ENCODE measurements around the gene RAC2.
"Not testable (repeated sequence)": the region's sequence is repeated elsewhere in the genome, so short reads cannot be mapped to it uniquely, and the experiment has no call there.

RAC2 gene

DNA sequence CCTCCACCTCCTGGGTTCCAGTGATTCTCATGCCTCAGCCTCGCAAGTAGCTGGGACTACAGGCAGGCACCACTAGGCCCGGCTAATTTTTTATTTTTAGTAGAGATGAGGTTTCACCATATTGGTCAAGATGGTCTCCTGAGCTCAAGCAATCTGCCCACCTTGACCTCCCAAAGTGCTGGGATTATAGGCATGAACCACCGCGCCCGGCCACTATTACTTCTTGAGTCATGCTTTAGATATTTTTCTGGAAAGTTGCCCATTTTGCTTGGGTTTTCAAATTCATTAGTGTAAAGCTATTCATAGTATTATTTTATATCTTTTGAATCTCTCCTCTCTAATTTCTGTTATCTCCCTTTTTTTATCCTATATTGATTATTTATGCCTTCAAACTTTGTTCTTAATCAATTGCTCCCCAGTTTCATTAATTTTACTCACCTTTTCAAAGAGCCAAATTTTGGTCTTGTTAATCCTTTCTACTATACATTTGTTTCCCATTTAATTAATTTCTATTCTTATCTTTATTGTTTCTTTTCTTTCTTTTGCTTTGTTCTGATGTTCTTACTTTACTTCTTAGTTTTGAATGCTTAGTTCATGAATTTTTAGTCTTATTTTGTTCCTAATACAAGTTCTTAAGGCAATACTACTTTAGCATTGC lies 10.3 kb upstream of the RAC2 start:
- DNase-seq = no peak

DNA sequence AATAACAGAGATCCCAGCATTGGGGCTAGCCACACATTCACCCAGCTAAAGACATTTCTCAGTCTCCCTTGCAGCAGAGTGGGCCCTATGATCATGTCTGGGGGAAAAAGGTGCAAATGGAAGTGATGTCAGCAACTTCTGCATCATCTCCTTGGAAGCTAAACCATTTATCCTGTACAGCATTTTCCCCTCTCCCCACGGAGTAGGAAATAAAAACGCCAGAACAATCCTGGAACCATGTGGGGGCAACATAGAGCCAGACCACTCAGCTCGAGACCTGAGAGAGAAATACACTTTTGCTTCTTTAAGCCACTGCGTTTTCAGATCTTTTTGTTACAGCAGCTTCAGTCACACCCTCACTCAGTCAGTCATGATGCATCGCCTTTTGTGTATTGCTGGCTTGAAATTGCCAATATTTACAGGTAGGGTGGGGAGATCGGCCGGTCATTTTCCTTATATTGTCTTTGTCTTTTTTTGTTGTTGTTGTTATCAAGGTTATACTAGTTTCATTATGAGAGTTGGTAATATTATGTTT lies 9.1 kb upstream of the RAC2 start:
- no peak for DNase-seq

DNA sequence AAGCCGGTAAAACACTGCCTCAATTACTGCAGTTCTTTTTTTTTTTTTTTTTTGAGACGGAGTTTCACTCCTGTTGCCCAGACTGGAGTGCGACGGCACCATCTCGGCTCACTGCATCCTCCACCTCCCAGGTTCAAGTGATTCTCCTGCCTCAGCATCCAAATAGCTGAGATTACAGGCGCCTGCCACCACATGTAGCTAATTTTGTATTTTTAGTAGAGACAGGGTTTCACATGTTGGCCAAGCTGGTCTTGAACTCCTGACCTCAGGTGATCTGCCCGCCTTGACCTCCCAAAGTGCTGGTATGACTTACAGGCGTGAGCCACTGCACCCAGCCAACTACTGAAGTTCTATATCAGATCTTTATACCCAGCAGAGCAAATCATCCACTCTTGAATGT lies 7.8 kb upstream of the RAC2 start:
- not testable (repeated sequence) for DNase-seq

DNA sequence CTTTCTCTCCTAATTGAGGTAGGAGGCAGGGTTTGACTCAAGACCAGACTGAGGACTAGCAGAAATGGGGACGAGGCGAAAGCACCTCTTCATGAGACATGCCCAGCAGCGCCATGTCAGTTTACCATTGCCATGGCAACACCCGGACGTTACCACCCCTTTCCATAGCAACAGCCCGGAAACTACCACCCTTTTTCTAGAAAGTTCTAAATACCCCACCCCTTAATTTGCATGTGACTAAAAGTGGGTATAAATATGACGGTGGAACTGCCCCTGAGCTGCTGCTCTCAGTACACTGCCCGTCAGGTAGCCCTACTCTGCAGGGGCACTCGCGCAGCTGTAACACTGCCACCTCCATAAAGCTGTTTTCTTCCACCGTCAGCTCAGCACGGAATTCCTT lies 5.9 kb upstream of the RAC2 start:
- no peak for DNase-seq

DNA sequence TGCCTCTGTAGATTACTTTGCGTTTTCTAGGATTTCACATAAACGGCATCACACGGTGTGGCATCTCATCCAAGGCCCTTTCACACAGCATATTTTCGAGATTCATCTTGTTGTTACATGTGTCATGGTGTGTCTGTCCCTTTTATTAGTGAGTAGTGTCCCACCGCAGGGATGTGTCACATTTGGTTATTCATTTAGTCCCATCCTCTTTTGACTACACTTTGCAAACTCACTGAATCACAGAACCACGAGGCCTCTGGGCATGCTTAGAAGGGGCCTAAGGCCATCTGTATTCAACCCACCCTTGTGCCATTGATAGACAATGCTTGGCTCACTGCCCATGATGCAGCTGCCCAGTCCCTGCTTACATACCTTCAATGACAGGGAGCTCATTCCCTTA lies 4.2 kb upstream of the RAC2 start:
- DNase-seq = no peak

DNA sequence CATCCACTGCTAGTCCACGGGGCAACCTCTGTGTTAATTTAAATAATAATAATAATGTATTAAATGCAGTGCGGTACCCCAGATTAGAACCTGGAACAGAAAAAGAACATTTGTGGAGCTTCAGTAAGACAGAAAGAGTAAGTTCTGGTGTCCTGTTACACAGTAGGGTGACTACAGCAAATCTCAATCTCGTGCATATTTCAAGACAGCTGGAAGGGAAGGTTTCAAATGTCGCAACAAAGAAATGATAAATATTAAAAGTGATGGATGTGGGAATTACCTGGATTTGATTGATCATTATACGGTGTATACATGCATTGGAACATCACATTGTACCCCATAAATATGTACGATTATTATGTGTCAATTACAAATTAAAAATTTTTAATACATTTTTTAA lies 1.7 kb upstream of the RAC2 start:
- no peak for DNase-seq

DNA sequence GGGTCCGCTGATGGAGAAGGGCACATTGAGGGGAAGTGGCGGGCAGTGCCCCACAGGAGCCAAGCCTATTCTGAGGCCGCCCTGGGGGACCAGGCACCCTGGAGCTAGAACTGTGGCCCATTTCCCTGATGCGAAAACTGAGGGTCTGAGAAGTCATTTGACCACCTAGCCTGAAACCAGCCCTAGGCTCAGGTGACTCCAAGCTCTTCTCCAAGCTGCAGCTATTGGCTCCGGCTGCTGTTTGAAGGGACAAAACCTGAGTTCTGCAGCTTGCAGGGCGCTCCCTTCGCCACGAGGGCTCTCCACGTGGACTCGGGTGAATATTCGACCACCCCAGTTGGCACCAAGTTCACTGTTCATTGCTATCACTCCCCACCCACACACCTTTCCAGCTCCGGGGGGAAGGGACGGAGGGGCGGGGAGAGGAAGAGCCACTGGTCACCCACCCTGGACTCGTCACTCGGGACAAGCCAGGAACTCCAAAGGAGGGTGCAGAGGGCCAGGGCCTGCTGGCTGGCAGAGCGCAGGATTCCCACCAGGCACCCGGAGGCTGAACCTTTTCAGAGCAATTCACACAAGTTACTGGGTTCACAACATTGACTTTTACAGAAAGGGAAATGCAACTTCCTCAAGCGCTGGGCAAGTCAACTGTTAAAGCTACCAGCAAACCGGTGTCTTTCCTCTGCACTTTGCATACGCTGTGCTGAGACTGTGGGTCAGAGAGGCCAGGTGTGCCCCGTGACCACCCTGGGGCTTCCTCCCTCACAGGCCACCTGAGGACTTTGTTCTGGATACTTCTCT lies 1.1 kb upstream of the RAC2 start:
- no peak for DNase-seq

DNA sequence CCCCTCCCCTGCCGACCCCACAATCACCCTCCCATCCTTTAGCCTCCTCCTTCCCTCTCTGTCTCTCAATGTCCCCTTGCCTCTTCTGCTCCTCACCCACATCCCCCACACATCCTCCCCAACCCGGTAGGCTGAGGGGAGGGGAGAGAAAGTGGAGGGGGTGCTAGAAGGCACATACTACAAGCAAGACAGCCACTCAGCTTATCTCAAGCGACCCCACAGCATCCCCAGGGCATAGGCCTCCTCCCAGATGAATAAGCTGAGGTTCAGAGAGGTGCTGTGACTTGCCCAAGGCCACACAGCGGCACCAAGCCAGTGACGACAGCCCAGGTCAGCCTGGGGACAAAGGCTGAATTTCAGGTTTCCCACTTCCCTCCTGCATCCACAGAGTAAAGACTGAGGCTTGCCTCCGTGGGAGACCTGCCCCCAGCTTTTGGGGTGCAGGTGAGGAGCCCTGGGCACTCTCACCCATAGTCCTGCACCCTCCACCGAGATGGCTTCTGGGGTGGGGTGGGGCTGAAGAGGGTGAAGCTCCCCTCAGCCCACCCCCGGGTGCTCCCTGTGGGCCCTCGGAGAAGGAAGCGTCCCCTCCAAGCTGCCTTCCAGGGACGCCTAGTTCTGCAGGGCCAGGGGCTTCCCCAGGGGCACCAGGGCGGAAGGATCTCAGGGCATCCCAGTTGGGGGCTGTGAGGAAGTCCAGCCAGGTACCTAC lies 511 bp downstream of the RAC2 start:
- DNase-seq = no peak

DNA sequence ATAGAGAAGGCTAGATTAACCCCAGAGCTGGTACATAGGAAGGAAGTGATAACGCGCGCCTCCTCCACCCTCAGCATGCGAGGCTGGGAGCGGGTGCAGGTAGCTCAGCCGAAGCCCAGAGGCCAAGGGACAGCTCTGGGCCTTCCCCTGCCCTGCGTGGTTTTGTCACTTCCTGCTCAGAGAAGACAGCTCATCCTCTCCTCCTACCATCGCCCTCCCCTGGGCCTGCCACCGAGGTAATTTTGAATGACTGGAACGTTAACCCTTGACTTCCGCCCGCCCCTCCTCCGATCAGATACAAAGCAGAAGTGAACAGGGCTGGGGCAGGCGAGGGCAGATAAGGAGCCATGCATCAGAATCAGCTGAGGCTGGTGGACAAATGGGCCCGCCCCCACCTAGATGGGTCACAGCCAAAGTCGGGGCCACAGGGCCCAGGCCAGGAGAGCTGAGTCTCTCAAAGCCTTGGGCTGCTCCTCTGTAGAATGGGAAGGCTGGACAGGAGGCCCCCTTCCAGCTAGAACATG lies 1.6 kb downstream of the RAC2 start:
- DNase-seq = peak; percentile 89 to 93

DNA sequence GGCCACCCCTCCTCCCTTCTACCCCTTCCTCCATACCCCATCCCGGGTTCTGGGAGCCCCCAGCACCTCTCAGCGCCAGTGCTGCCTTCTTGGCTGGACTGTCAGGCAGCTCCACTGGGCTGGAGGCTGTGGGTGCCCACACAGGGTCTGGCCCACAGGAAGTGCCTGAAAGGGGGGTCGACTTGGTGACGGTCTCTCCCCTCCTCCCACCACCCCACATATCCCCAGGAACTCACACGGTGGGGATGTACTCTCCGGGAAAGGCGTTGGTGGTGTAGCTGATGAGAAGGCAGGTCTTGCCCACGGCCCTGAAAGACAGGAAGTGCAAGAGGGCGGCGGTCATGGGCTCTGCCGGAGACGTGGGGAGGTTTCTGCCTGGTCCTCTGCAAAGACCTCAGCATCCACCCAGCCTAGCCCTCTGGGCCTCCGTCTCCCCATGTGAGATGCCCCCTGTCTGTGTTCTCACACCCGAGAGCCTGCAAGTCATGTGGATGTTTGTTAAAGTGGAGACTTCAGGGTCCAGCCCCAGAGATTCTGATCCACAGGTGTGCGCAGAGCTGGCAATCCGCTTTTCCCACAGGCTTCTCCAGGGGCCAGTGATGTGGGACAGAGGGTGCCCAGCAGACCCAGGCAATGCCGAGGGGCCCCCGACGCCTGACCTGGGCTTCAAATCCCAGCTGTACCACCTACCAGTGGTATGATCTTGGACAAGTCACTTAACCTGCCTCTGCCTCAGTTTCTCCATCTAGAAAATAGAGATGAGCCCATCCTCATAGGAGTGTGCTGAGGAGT lies 2.5 kb downstream of the RAC2 start:
- no peak for DNase-seq

DNA sequence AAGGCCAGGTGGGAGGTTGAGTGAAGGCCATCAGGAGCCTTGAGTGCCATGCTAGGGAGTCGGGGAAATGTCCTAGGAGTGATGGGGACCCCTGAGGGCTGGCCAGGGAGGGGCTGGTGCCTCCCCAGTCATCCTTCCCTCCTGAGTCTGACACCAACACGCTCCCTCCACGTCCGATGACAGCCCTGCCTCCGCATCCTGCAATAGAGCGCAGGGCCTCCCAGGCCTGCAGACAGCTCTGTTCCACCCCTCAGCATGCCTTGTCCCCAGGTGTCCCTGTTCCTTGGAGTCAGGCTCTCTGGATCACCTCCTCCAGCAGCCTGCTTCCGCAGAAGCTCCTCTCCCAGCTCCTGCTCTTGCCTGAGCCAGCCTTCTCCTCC lies 3.1 kb downstream of the RAC2 start:
- no peak for DNase-seq

DNA sequence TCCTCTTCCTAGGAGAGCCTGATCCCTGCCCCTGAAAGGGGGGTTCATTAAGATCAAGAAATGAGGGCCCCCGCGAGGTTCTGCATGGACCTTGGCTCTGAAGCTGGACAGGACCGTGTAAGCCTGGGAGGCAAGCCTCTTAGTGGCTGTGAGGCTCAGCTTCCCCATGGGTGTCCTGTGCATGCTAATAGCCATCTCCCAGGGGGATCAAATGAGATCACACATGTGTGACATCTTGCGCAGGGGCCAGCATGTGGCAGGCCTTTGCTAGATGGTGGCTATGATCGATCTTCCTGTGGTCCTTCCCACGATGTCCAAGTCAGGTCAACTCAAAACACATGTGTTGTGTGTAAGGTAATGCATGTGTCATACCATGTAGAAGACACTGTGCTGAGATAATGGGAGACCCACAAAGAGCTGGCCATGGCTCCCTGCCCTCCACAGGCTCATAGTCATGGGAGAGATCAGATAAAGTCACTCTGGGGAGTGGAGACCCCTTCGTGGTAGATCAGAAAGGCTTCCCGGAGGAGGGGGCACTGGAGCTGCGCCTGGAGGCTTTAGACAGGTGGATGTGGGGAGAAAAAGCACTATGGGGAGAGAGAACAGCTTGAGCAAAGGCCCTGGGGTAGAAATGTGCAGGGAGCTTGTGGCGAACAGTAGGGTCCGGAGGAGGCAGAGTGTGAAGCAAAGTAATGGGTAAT lies 3.7 kb downstream of the RAC2 start:
- no peak for DNase-seq

DNA sequence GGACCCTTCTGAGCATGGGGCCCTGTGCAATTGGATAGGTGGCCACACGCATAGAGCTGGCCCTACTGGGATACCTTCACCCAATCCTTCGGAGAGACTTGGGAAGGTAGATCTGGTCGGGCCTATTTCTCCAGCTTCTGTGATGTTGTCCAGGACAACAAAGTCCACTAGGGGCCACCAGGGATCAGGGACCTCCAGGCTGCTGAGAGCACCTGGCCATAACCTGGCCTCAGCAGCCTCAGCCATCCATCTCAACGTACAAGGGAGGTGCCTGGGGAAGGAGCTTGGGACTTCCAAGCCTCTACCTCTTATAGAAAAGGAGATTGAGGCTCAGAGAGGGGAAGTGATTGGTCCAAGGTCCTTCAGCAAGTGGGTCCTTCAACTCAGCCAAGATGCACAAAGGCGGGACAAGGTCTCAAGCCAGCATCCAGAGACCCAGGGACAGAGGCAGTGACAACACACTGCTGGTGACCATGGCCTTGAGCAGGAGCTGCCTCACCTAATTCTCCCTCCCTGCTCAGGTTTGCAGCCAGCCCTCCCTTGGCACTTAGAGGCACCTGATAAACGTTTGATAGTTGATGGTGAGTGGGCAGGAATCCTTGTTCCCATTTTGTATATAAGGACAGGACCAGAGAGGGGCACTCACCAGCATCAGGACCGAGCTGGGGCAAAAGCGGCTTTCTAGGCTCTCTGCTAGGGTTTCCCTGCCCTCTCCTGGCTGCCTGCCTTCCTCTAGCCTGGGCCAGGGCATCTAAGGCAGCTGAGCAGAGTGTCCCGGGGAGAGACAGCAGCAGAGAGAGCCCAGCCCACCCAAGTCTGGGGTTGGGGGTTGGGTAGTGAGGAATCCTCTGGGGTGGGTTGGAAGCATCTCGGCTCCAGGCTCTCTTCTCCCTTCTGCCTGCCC lies 4.5 kb downstream of the RAC2 start:
- no peak for DNase-seq

DNA sequence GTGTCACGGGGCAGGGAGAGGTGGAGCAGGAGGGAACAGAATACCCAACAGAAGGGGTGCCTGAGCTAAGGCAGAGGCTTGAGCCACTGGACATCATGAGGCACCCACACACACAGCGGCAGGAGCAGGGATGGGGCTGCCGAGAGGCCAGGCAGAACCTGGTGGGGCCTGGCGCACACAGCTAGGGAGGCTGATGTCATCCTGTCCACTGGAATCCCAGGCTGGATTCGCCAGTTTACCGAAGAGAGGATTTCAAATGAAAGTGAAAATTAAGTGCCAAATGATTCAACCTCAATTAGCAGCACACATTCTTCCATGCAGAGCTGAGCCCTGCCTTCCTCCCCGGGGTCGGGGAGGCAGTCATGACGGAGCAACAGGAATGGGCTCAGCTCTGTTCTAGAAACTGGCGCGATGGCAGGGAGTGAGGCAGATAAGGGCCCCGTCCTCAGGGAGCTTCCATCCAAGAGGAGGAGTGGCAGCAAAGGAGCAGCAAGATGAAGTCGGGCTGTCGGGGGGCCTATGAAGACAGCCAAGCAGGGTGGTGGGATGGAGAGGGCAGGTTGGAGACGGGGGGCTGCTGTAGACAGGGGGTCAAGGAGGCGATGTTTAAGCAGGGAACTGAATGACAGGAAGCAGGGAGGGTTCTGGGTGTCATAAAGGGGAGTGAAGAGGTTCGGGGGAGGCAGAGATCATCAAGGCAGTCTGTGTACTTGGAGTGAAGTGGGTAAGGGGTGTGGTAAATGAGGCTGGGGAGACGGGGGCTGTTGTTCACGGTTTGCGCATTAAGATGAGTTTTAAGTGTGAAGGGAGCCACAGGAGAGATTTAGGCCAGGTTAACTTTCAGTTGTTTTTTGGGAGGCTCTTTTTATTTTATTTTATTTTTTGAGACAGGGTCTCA lies 6.4 kb downstream of the RAC2 start:
- no peak for DNase-seq

DNA sequence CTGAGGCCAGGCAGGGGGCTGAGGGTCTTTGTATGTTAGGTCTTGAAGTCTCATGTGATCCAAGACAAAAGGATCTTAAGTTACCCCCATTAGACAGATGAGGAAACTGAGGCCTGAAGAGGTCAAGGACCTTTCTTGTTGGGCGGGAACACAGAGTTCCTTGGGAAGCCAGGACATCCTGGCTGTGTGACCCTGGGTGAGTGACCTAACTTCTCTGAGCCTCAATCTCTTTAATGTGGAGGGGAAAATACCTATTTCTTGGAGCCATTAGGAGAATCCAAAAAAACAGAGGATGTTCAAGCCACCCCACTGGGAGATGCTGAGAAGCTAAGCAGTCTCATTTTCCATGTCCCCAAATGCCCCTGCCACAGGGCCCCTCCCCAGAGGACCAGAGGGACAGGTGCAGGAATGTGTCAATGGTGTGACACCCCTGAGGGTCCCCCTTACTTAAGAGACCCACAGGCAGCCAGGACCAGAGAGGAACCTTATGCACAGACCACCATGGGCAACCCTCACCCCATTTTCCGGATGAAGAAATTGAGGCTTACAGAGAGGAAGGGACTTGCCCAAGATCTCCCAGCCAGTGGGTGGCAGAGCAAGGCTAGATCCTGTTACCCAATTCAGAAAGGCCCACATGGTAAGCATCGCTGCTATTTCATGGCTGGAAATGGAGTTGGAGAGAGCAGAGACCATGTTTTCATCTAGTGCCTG lies 8.0 kb downstream of the RAC2 start:
- DNase-seq = no peak

DNA sequence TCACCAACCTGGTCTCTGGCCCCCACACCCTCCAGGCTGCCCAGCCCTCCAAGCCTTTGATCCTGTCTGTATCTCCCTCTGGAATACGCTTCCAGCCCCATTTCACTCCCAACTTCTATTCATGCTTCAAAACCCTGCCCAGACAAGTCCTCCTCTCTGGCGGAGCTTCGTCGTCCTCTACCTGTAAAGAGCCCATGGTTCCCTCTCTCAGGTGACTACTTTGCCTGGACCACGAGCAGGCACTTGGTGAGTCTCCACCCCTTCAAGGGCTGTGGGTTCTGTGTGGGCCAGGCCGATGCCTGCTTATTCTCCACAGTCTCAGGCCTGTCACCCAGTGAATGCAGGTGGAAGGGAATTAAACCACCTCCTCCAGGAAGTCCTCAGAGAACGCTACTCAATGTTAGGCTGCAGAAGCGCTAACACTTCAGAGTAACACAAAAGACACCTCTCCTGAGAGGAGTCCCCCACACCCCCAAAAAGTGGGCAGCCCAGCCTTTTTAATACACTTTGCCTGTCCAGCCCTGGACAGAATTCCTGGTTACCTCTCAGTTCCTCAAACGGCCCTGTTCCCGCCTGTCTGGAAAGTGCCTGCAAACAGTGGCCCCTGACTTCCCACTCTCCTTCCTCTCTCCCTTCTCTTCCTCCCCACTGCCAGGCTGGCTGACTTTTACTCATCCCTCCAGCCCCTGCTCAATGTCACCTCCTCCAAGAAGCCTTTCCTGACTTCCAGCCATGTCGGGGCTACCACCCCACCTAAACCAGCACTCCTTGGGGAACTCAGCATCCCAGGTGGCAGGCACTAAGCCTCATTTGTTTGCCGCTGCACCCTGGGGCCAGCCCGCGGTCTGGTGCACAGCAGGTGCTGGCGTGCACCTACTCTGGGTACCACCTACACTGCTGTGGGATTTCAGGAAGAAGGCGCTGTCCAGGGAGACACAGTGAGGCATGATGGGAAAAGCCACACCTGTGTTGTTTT lies 9.0 kb downstream of the RAC2 start:
- no peak for DNase-seq

DNA sequence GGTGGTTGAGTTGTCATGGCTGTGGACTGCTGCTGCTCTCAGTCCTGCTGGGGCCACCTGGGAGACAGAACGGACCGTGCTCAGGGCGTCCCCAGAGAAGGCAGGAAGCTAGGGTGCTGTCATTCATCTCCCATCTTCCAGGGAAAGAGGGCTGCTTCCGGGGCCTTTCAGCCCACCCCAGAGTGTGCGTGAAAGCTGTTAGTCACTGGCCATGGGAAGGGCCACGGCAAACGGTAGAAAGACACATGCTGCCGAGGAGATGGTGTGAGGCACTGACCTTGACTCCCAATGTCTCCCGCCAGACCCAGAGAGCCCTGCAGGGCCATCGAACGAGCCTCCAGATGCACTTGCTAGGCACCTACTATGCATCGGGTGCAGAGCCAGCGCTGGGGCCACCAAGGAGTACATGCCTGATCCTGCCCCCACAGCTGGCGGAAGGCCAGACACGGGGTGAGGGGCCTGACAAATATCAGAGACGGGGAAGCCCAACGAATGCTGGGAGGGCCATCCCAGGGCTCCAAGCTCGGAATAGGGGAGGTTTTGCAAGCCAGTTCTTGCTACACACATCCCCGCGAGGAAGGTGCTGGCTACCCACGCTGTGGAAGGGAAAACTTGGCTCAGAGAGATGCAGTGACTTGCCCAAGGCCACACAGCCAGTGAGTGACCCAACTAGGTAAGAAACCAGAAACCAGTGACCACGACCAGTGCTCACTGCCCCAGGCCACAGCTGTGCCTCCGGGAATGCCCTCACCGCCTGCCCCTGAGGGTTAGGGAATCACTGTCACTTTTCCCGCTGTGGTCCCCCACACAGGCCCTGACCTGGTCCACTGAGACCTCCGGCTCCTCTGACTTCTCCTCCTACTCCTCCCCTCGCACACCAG lies 10.1 kb downstream of the RAC2 start:
- no peak for DNase-seq
